Measurements from ENCODE around the gene FGR. TPM values are rescaled to one million over a fixed set of nuclear protein-coding genes. Genes with fewer than 3 reads are reported as not detected.

The FGR gene
- total and polyA plus RNA-seq, 11 donors = 1.1 to 25.9 (median 3.3) TPM

- intact Hi-C loops (cut with DNase I) = no loop called here
Measured at GRCh38 chr1:27583479-27583878, 51.5 kb downstream of the FGR start.

GRCh38 chr1:27581823-27582243 is 53.2 kb downstream of the FGR start:
- intact Hi-C loops (cut with DNase I) = no loop called here
- DNase-seq (peak in 2 of 5 donors; percentile 64 to 71), ATAC-seq (peak in 3 of 4 donors; percentile 16 to 77 (median 72))
- H3K36me3 ChIP-seq = peaks cover 0 to 5% (median 2%) of the 10 kb centered on the region in 9 donors
- TF ChIP-seq POLR2A (IDR thresholded peaks at IDR 0.05) (no peak), CTCF (IDR thresholded peaks at IDR 0.05) (no peak)
- H3K27me3 ChIP-seq = no peaks in the 10 kb centered on the region
- H3K4me3 ChIP-seq = no peak overlapping the region
- H3K9me3 ChIP-seq = no peaks in the 10 kb centered on the region
- peak overlapping the region in 11 of 12 donors; percentile 9 to 76 (median 50) for H3K27ac ChIP-seq
- WGBS, 4 donors = 66 to 77% (median 72%) methylated on average over 6 of the region's 6 CpGs
- peaks cover 5 to 96% (median 52%) of the 10 kb centered on the region in 12 donors for H3K4me1 ChIP-seq

More at GRCh38 chr1:27583479-27583878, 51.5 kb downstream of the FGR start:
- TF ChIP-seq POLR2A (IDR thresholded peaks at IDR 0.05) (no peak), CTCF (IDR thresholded peaks at IDR 0.05) (no peak)
- 56 to 70% (median 64%) methylated on average over 3 of the region's 3 CpGs for WGBS, 4 donors
- H3K27ac ChIP-seq = peak overlapping the region in 5 of 12 donors; percentile 6 to 28 (median 18)
- ATAC-seq = no peak
- no peak for DNase-seq
- H3K27me3 ChIP-seq = no peaks in the 10 kb centered on the region
- H3K4me3 ChIP-seq = no peak overlapping the region
- H3K36me3 ChIP-seq = peaks cover 0 to 8% (median 2%) of the 10 kb centered on the region in 9 donors
- no peaks in the 10 kb centered on the region for H3K9me3 ChIP-seq
- H3K4me1 ChIP-seq = peaks cover 0 to 96% (median 45%) of the 10 kb centered on the region in 12 donors

- H3K4me3 ChIP-seq = no peak overlapping the region
- TF ChIP-seq POLR2A (IDR thresholded peaks at IDR 0.05) (no peak), CTCF (IDR thresholded peaks at IDR 0.05) (no peak)
- peaks cover 0 to 5% (median 0%) of the 10 kb centered on the region in 9 donors for H3K36me3 ChIP-seq
- peak in 2 of 5 donors; percentile 62 for DNase-seq
- H3K4me1 ChIP-seq = peaks cover 25 to 98% (median 77%) of the 10 kb centered on the region in 12 donors
- intact Hi-C loops (cut with DNase I) = loop anchor here in 1 of 10 donors (2.0 kb wide), 1 partner anchor 21 kb away; no protein-coding TSS in a partner anchor
- peak; percentile 5 to 14 (median 10) for ATAC-seq
- WGBS, 4 donors = 8 to 21% (median 15%) methylated on average over 2 to 4 of the region's 4 CpGs
- H3K9me3 ChIP-seq = no peaks in the 10 kb centered on the region
- peaks cover 0 to 9% (median 0%) of the 10 kb centered on the region in 9 donors for H3K27me3 ChIP-seq
- peak overlapping the region; percentile 43 to 99 (median 94) for H3K27ac ChIP-seq
Measured at GRCh38 chr1:27577504-27578188, 57.3 kb downstream of the FGR start.

- TF ChIP-seq POLR2A (IDR thresholded peaks at IDR 0.05) (no peak), CTCF (IDR thresholded peaks at IDR 0.05) (no peak)
- peak in 2 of 5 donors; percentile 34 to 51 for DNase-seq
- H3K36me3 ChIP-seq = no peaks in the 10 kb centered on the region
- ATAC-seq = peak in 1 of 4 donors; percentile 0
- intact Hi-C loops (cut with DNase I) = loop anchor here in 1 of 10 donors (2.0 kb wide), 1 partner anchor 22 kb away; no protein-coding TSS in a partner anchor
- peak overlapping the region in 1 of 12 donors; percentile 50 for H3K4me3 ChIP-seq
- H3K27me3 ChIP-seq = peaks cover 0 to 9% (median 0%) of the 10 kb centered on the region in 9 donors
- 43 to 52% (median 46%) methylated on average over 7 of the region's 7 CpGs for WGBS, 4 donors
- peaks cover 33 to 98% (median 77%) of the 10 kb centered on the region in 12 donors for H3K4me1 ChIP-seq
- H3K27ac ChIP-seq = peak overlapping the region; percentile 68 to 99 (median 94)
- no peaks in the 10 kb centered on the region for H3K9me3 ChIP-seq
Measured at GRCh38 chr1:27576806-27577227, 58.2 kb downstream of the FGR start.

Measured in heart left ventricle (tissue), 16 donors.